K562 (cell line): ENCODE results near the gene BCAS3. TPM values are rescaled to one million over a fixed set of nuclear protein-coding genes. Genes with fewer than 3 reads are reported as not detected.
A peak's percentile ranks its signal among the peaks of the same experiment; 100 is the strongest.

Experiments used
- ATAC-seq: fragments of 200-7000 bp; cut with Tn5 transposase; 3 replicates; pipeline ENCODE4 v1.9.1; 2020; ENCODE audit warnings: moderate library complexity
- BruUV-seq: library from RNA; stranded (reverse); fragments of 400-500 nt; replicated peaks from 2 replicates; lab custom pipeline; 2021; lab: Mats Ljungman, UMichigan
- CTCF ChIA-PET: fragments of 300-600 bp; formaldehyde crosslinking; extraction: SDS; loops from one replicate; lab custom pipeline; 2021; ENCODE audit warnings: low intra/inter-chr PET ratio; lab: Yijun Ruan, JAX
- POLR2A ChIA-PET: fragments of 300-600, 350-650 bp; sonication (Branson Sonifier 250); formaldehyde crosslinking; extraction: SDS; loops from one replicate; lab custom pipeline; 2021; ENCODE audit warnings: antibody characterized with exemption, inconsistent platforms; lab: Yijun Ruan, JAX
- DNase-seq, 4 experiments: peaks; one replicate each; pipeline versions ENCODE4 v3.0.0 to v3.0.0-alpha.2; 2011 to 2018; ENCODE audit warnings: low spot score in 3 of 4, mixed read lengths in 3 of 4; ENCODE audit errors: extremely low read depth in 1 of 4
- FAIRE-seq: peaks from 2 replicates; lab custom pipeline; 2011; peaks lifted over from hg19 to GRCh38; lab: Jason Lieb, UNC
- H2AFZ ChIP-seq: 2 replicates; pipeline ENCODE4 v1.6.0; 2011; ENCODE audit warnings: low read depth, low read length, control low read depth, inconsistent platforms
- H3K27ac ChIP-seq: fragments of 200-600 bp; 3 replicates; pipeline ENCODE4 v1.8.0; 2011; ENCODE audit warnings: low read depth, mild to moderate bottlenecking, control low read depth, inconsistent platforms, low read length, moderate library complexity, mixed read lengths; ENCODE audit errors: extremely low read depth
- H3K27me3 ChIP-seq, 2 experiments: fragments of 300-600 bp in 1 of 2; 2 replicates in 1 of 2; 3 replicates in 1 of 2; pipeline versions ENCODE4 v1.6.0 to v1.8.0; 2011; ENCODE audit warnings: inconsistent platforms in 2 of 2, low read length in 2 of 2, mild to moderate bottlenecking in 1 of 2, mixed read lengths in 1 of 2, moderate library complexity in 1 of 2; ENCODE audit not compliant: control insufficient read depth in 2 of 2, insufficient read depth in 2 of 2
- H3K36me3 ChIP-seq: fragments of 300-600 bp; 3 replicates; pipeline ENCODE4 v1.8.0; 2011; ENCODE audit warnings: mild to moderate bottlenecking, low read length, inconsistent platforms; ENCODE audit not compliant: control insufficient read depth, insufficient read depth
- H3K4me1 ChIP-seq, 2 experiments: fragments of 200-600 bp in 1 of 2; replicated peaks in 1 of 2; 2 replicates in 1 of 2; 3 replicates in 1 of 2; pipeline versions ENCODE4 v1.5.1 to v1.8.0; 2011; ENCODE audit warnings: inconsistent platforms in 2 of 2, low read length in 2 of 2, mild to moderate bottlenecking in 1 of 2, mixed read lengths in 1 of 2, moderate library complexity in 1 of 2; ENCODE audit not compliant: control insufficient read depth in 2 of 2, insufficient read depth in 2 of 2
- H3K4me2 ChIP-seq: 2 replicates; pipeline ENCODE4 v1.6.1; 2011; ENCODE audit warnings: low read length, control low read depth, inconsistent platforms, mixed read lengths; ENCODE audit not compliant: insufficient read depth
- H3K4me3 ChIP-seq: fragments of 200-600 bp; sonication (generic), shearing (Covaris generic); 2 replicates; pipeline ENCODE4 v1.5.1; 2016; ENCODE audit warnings: control low read depth, inconsistent platforms
- H3K79me2 ChIP-seq: fragments of 200-600 bp; 3 replicates; pipeline ENCODE4 v1.8.0; 2011; ENCODE audit warnings: low read length, inconsistent platforms; ENCODE audit not compliant: control insufficient read depth, insufficient read depth
- H3K9ac ChIP-seq, 2 experiments: 2 replicates each; pipeline versions ENCODE4 v1.6.0 to v1.6.1; 2011; ENCODE audit warnings: low read depth in 2 of 2, low read length in 2 of 2, control low read depth in 1 of 2, inconsistent platforms in 1 of 2, mild to moderate bottlenecking in 1 of 2, mixed read lengths in 1 of 2; ENCODE audit not compliant: insufficient read depth in 1 of 2
- H3K9me1 ChIP-seq: one replicate; pipeline ENCODE4 v1.6.0; 2011; ENCODE audit warnings: inconsistent platforms, mild to moderate bottlenecking, low read length, moderate library complexity; ENCODE audit not compliant: control insufficient read depth, insufficient read depth
- H3K9me3 ChIP-seq: replicated peaks from 2 replicates; pipeline ENCODE4 v1.5.1; 2011; ENCODE audit warnings: low read depth, low read length, inconsistent platforms; ENCODE audit not compliant: control insufficient read depth, insufficient read depth
- H4K20me1 ChIP-seq: replicated peaks from 2 replicates; pipeline ENCODE4 v1.6.1; 2011; ENCODE audit warnings: low read length, inconsistent platforms, mixed read lengths; ENCODE audit not compliant: control insufficient read depth, insufficient read depth
- HSF4 ChIP-seq: fragments of 250-450 bp; sonication (Bioruptor Pico); IDR thresholded peaks from 2 replicates; pipeline ENCODE4 v2.1.2; 2022; ENCODE audit warnings: mild to moderate bottlenecking, moderate library complexity, borderline replicate concordance
- SMARCA4 ChIP-seq: fragments of 450-650 bp; IDR thresholded peaks from 2 replicates; pipeline ENCODE4 v1.6.1; 2016
- SREBF2 ChIP-seq: sonication (generic); formaldehyde crosslinking; IDR thresholded peaks from 2 replicates; pipeline ENCODE4 v1.4.0; 2020; ENCODE audit warnings: mild to moderate bottlenecking, missing genetic modification reagents
- WGBS: fragments of 100-300 bp; shearing (Covaris generic); methylation state at CpG from one replicate; pipeline ENCODE4 v1.1.6; 2016; ENCODE audit warnings: low coverage, mixed read lengths; ENCODE audit not compliant: insufficient coverage; ENCODE audit errors: missing lambda C conversion rate; 5-methylcytosine and 5-hydroxymethylcytosine counted together
- in situ Hi-C: fragments of 300-500 bp; cut with MboI; formaldehyde crosslinking; loops from 4 replicates; pipeline ENCODE4 v1.15.0; 2018; ENCODE audit warnings: inconsistent platforms, mixed read lengths
- intact Hi-C: fragments of 100-400 bp; cut with micrococcal nuclease; formaldehyde crosslinking; loops from 2 replicates; pipeline ENCODE4 v1.14.2; 2022
- polyA plus RNA-seq, 8 experiments: library from polyadenylated mRNA; depleted of rRNA in 4 of 8; stranded (reverse) in 5 of 8; unstranded in 3 of 8; fragments of >200 nt; fragmentation: Nextera tagmentation in 2 of 8; fragmentation: Illumina TruSeq in 1 of 8; extraction: Ambion mirVana in 2 of 8; extraction: Trizol in 1 of 8; gene quantifications; 2 replicates each; pipeline versions ENCODE4 v1.2.1 to v1.2.3, GENCODE V29; 2011 to 2014; ENCODE audit warnings: inconsistent platforms in 1 of 8, missing spikeins in 1 of 8
- total RNA-seq, 7 experiments: library from RNA; depleted of rRNA in 6 of 7; stranded (reverse); fragments of >200 nt in 6 of 7; fragmentation: Illumina TruSeq in 2 of 7; extraction: Trizol in 2 of 7; gene quantifications; 2 replicates each; pipeline versions ENCODE4 v1.2.1 to v1.2.3, GENCODE V29; 2011 to 2021; ENCODE audit warnings: low replicate concordance in 1 of 7
- TF ChIP-seq, protein P1 (sequence below): fragments of 250-450 bp; sonication (Bioruptor Pico); IDR thresholded peaks from 2 replicates; pipeline ENCODE4 v1.8.0; 2022; ENCODE audit warnings: moderate library complexity, mild to moderate bottlenecking, inconsistent platforms
- TF ChIP-seq, protein P2 (sequence below): IDR thresholded peaks from 2 replicates; pipeline ENCODE4 v1.6.1; 2011; ENCODE audit not compliant: insufficient read length; ENCODE audit errors: extremely low read depth
- TF ChIP-seq, protein P3 (sequence below), 3 experiments: fragments of 200-800 bp in 1 of 3; fragments of 250-450 bp in 1 of 3; fragments of 450-650 bp in 1 of 3; sonication (Bioruptor Pico) in 1 of 3; sonication (Bioruptor generic) in 1 of 3; formaldehyde crosslinking in 1 of 3; IDR thresholded peaks; 2 replicates each; pipeline versions ENCODE4 v1.6.1 to v1.8.0; 2016 to 2022; ENCODE audit warnings: mild to moderate bottlenecking in 2 of 3, missing genetic modification characterization in 2 of 3, missing compliant biosample characterization in 1 of 3, moderate library complexity in 1 of 3

Gene BCAS3
- total and polyA plus RNA-seq, 9 of the 15 experiments (the other 6 are each of a cell fraction or from before 2014, with no cell fraction given): 1.9 to 5.5 (median 3.5) TPM

DNA sequence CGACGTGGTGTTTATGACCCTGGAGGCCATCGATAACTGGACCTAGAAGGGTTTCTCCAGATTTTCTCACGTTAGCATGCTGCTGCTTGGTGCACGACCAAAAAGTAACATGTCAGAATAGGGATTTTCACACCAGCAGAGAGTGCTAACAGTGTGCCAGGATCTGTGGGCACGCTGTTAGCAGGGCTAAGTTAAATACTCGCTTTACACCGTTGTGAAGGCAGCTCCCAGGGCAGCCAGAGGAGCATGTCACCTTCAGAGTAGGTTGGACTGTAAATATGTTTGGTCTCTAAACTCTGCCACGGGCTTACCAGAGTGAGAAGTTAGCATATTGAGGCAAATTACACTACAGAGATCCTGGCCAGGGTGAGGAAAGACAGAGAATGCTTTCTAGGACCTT lies 608.8 kb downstream of the BCAS3 start (continued):
- TF ChIP-seq, protein P1, sequence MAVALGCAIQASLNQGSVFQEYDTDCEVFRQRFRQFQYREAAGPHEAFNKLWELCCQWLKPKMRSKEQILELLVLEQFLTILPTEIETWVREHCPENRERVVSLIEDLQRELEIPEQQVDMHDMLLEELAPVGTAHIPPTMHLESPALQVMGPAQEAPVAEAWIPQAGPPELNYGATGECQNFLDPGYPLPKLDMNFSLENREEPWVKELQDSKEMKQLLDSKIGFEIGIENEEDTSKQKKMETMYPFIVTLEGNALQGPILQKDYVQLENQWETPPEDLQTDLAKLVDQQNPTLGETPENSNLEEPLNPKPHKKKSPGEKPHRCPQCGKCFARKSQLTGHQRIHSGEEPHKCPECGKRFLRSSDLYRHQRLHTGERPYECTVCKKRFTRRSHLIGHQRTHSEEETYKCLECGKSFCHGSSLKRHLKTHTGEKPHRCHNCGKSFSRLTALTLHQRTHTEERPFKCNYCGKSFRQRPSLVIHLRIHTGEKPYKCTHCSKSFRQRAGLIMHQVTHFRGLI (CRISPR knock-in tag): no peak
- TF ChIP-seq HSF4 (CRISPR knock-in tag) (no peak), SMARCA4 (no peak)
- TF ChIP-seq, protein P2, sequence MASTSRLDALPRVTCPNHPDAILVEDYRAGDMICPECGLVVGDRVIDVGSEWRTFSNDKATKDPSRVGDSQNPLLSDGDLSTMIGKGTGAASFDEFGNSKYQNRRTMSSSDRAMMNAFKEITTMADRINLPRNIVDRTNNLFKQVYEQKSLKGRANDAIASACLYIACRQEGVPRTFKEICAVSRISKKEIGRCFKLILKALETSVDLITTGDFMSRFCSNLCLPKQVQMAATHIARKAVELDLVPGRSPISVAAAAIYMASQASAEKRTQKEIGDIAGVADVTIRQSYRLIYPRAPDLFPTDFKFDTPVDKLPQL: no peak

DNA sequence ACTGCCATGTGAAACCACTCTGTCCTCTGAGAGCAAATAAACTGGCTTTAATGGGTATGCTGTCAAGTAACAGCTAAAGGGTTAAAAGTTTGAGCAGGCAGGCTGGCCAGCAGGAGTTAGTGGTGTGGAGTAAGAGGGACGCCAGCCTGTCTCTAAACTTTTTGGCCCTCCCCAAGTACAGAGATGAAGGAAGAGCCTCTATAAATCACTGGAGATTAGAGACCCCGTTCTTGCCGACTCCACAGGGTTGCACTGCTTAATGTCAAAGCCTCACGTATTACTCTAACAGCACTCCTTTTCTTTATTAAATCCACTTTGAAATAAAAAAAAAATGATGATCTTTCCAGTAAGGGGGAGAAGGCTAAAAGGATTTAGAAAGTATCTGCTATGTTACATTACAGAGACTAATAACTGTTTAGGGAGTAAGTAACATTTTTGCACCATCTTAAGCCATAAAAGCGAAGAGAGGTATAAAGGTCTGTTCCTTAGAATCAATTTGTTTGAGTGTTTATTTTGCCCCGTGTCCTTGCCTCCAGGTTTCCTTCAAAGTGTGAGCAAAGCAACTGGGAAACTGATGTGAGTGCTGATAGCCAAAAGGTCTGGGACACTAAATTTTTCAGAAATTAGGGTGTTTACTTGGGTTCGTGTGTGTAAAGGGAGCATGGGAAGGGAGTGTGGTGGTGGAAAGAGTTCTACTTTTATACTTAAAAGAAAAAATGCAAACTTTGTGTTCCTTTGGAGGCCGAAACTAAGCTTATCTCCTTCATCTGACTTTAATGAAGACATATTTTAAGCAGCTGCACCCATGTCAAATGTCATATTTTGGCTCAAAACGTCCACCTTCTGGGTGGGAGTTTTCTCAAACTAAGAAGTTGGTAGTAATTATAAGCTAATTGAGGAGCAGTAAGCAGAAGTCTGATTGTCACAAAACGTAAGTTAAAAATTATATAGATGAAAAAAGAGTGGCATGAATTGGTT lies 612.0 kb downstream of the BCAS3 start:
- no peaks in the 10 kb centered on the region for H3K4me1 ChIP-seq
- ChIA-PET CTCF (interaction anchor here (0.6 kb wide), 1 partner anchor 357 kb away, joined by 4 read pairs; no protein-coding TSS in a partner anchor), POLR2A (interaction anchor here (0.6 to 0.7 kb wide), 2 partner anchors 15 to 32 kb away, joined by 3 read pairs; no protein-coding TSS in a partner anchor)
- WGBS: 0% methylated on average over 10 of the region's 10 CpGs
- no peak overlapping the region for H2AFZ ChIP-seq
- in situ Hi-C loops (no loop called here), intact Hi-C loops (no loop called here)
- peaks cover 16 to 21% of the 10 kb centered on the region in 2 experiments; a peak in 4 of 5 replicates for H3K27me3 ChIP-seq
- DNase-seq (no peak), ATAC-seq (no peak), FAIRE-seq (no peak)
- H4K20me1 ChIP-seq: no peaks in the 10 kb centered on the region
- H3K9me3 ChIP-seq: no peaks in the 10 kb centered on the region
- TF ChIP-seq, protein P3, sequence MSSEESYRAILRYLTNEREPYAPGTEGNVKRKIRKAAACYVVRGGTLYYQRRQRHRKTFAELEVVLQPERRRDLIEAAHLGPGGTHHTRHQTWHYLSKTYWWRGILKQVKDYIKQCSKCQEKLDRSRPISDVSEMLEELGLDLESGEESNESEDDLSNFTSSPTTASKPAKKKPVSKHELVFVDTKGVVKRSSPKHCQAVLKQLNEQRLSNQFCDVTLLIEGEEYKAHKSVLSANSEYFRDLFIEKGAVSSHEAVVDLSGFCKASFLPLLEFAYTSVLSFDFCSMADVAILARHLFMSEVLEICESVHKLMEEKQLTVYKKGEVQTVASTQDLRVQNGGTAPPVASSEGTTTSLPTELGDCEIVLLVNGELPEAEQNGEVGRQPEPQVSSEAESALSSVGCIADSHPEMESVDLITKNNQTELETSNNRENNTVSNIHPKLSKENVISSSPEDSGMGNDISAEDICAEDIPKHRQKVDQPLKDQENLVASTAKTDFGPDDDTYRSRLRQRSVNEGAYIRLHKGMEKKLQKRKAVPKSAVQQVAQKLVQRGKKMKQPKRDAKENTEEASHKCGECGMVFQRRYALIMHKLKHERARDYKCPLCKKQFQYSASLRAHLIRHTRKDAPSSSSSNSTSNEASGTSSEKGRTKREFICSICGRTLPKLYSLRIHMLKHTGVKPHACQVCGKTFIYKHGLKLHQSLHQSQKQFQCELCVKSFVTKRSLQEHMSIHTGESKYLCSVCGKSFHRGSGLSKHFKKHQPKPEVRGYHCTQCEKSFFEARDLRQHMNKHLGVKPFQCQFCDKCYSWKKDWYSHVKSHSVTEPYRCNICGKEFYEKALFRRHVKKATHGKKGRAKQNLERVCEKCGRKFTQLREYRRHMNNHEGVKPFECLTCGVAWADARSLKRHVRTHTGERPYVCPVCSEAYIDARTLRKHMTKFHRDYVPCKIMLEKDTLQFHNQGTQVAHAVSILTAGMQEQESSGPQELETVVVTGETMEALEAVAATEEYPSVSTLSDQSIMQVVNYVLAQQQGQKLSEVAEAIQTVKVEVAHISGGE (CRISPR knock-in tag; IDR thresholded peaks at IDR 0.05): peak in 1 of 3 experiments; percentile 59; a peak in 2 of 6 replicates
- TF ChIP-seq SREBF2 (CRISPR knock-in tag): no peak
- BruUV-seq: no TSS peak
- H3K79me2 ChIP-seq: no peaks in the 10 kb centered on the region
- H3K4me3 ChIP-seq: no peak overlapping the region
- H3K27ac ChIP-seq: no peak overlapping the region
- H3K4me2 ChIP-seq: no peak overlapping the region
- H3K9ac ChIP-seq: no peak overlapping the region
- H3K9me1 ChIP-seq: no peaks in the 10 kb centered on the region
- no peaks in the 10 kb centered on the region for H3K36me3 ChIP-seq
